Type B pancreatic cell (in vitro differentiated cells): Measurements from ENCODE around the gene PHACTR1. TPM values are rescaled to one million over a fixed set of nuclear protein-coding genes. Genes with fewer than 3 reads are reported as not detected.

Experiments
- DNase-seq: peaks from one replicate; pipeline ENCODE4 v3.0.0; 2021; ENCODE audit warnings: mixed read lengths; ENCODE audit not compliant: unreplicated experiment; ENCODE audit errors: extremely low spot score
- H3K27ac Mint-ChIP-seq: 2 replicates; pipeline ENCODE4 v1.8.0; 2021; ENCODE audit warnings: mild to moderate bottlenecking, mixed read lengths
- H3K27me3 Mint-ChIP-seq: 2 replicates; pipeline ENCODE4 v1.8.0; 2021; ENCODE audit warnings: mixed read lengths
- H3K36me3 Mint-ChIP-seq: 2 replicates; pipeline ENCODE4 v1.8.0; 2021; ENCODE audit warnings: mixed read lengths
- H3K4me1 Mint-ChIP-seq: one replicate; pipeline ENCODE4 v1.8.0; 2021; ENCODE audit warnings: mixed read lengths; ENCODE audit not compliant: unreplicated experiment
- H3K4me3 Mint-ChIP-seq: 2 replicates; pipeline ENCODE4 v1.8.0; 2021; ENCODE audit warnings: mild to moderate bottlenecking, mixed read lengths
- H3K9me3 Mint-ChIP-seq: 2 replicates; pipeline ENCODE4 v1.8.0; 2021; ENCODE audit warnings: mixed read lengths
- CTCF ChIP-seq: fragments of 200-600 bp; sonication (generic); conservative IDR thresholded peaks from 2 replicates; pipeline ENCODE4 v1.5.0; 2021; ENCODE audit warnings: antibody characterized with exemption, mild to moderate bottlenecking
- total RNA-seq: library from RNA; stranded (reverse); gene quantifications from 2 replicates; pipeline ENCODE4 v1.2.1, GENCODE V29; 2021; ENCODE audit warnings: low replicate concordance

The PHACTR1 gene
- total RNA-seq, 1 donor from 2014 or later = 12.3 TPM

GRCh38 chr6:13012296-13012695 lies 295.7 kb downstream of the PHACTR1 start:
- H3K4me3 Mint-ChIP-seq = peak overlapping the region; percentile 93
- H3K27ac Mint-ChIP-seq = peak overlapping the region; percentile 76
- peaks cover 60% of the 10 kb centered on the region for H3K27me3 Mint-ChIP-seq

GRCh38 chr6:13012977-13013680 lies 296.6 kb downstream of the PHACTR1 start:
- Mint-ChIP-seq H3K27ac (peak overlapping the region; percentile 70), H3K27me3 (peaks cover 58% of the 10 kb centered on the region), H3K4me3 (peak overlapping the region; percentile 93), H3K4me1 (peaks cover 22% of the 10 kb centered on the region), H3K9me3 (no peaks in the 10 kb centered on the region), H3K36me3 (no peaks in the 10 kb centered on the region)
- DNase-seq = no peak
- no peak for TF ChIP-seq CTCF

More at GRCh38 chr6:13012296-13012695, 295.7 kb downstream of the PHACTR1 start:
- no peak for DNase-seq
- H3K9me3 Mint-ChIP-seq = no peaks in the 10 kb centered on the region
- H3K4me1 Mint-ChIP-seq = peaks cover 22% of the 10 kb centered on the region
- TF ChIP-seq CTCF = no peak
- no peaks in the 10 kb centered on the region for H3K36me3 Mint-ChIP-seq

GRCh38 chr6:13013681-13014503 lies 297.3 kb downstream of the PHACTR1 start:
- Mint-ChIP-seq H3K36me3 (no peaks in the 10 kb centered on the region), H3K4me1 (peaks cover 22% of the 10 kb centered on the region), H3K4me3 (peak overlapping the region; percentile 93), H3K9me3 (no peaks in the 10 kb centered on the region), H3K27me3 (peaks cover 58% of the 10 kb centered on the region), H3K27ac (no peak overlapping the region)
- DNase-seq = no peak
- no peak for TF ChIP-seq CTCF

- Mint-ChIP-seq H3K36me3 (no peaks in the 10 kb centered on the region), H3K9me3 (peaks cover under 1% of the 10 kb centered on the region), H3K27ac (no peak overlapping the region), H3K4me3 (peak overlapping the region; percentile 91), H3K4me1 (peaks cover 22% of the 10 kb centered on the region), H3K27me3 (peaks cover 55% of the 10 kb centered on the region)
- DNase-seq = no peak
- no peak for TF ChIP-seq CTCF
These were observed 298.2 kb downstream of the PHACTR1 start for GRCh38 chr6:13014504-13015378.

- Mint-ChIP-seq H3K4me3 (peak overlapping the region; percentile 91), H3K4me1 (peaks cover 22% of the 10 kb centered on the region), H3K27me3 (peaks cover 55% of the 10 kb centered on the region), H3K36me3 (no peaks in the 10 kb centered on the region), H3K9me3 (peaks cover 7% of the 10 kb centered on the region), H3K27ac (no peak overlapping the region)
- DNase-seq = no peak
- TF ChIP-seq CTCF = no peak
These were observed 298.8 kb downstream of the PHACTR1 start for GRCh38 chr6:13015379-13015681.
